Tibial nerve (tissue), 4 donors: ENCODE measurements around the gene UGT1A5.

Experiments used
- CTCF ChIP-seq, 5 experiments: fragments of 200-600 bp in 3 of 5; fragments of 450-650 bp in 2 of 5; sonication (generic) in 3 of 5; IDR thresholded peaks; one replicate each; pipeline ENCODE4 v1.5.1; 2016 to 2019; ENCODE audit warnings: antibody characterized with exemption in 5 of 5, mild to moderate bottlenecking in 3 of 5, moderate library complexity in 2 of 5
- EP300 ChIP-seq, 2 donors: sonication (generic); formaldehyde crosslinking; IDR thresholded peaks; one replicate each; pipeline ENCODE4 v1.6.1; 2017; ENCODE audit warnings: antibody characterized with exemption in 2 of 2, mild to moderate bottlenecking in 1 of 2
- POLR2A ChIP-seq, 2 donors: fragments of 450-650 bp; IDR thresholded peaks; one replicate each; pipeline ENCODE4 v1.6.1; 2017; ENCODE audit warnings: antibody characterized with exemption in 2 of 2, mild to moderate bottlenecking in 2 of 2, moderate library complexity in 2 of 2

DNA sequence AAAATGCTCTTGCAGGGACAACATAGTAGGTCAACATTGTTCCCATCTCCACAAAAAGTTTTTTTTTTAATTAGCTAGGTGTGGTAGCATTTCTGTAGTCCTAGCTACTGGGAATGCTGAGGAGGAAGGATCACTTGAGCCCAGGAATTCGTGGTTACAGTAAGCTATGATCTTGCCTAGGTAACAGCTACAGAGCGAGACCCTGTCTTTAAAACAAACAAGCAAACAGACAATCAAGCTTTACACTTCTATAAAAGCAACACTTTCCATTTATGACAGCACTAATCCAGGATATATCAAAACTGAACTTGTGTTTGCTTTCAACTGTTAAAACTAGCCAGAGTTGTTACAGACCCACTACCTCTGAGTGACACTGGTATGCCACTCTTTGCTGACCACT is 28.2 kb downstream of the UGT1A5 start:
- TF ChIP-seq CTCF (IDR thresholded peaks at IDR 0.05) (no peak), POLR2A (IDR thresholded peaks at IDR 0.05) (no peak), EP300 (IDR thresholded peaks at IDR 0.05) (no peak)
